Putamen (tissue), 1 donor: ENCODE data around the gene SMYD3.
A peak's percentile ranks its signal among the peaks of the same experiment; 100 is the strongest.

ENCODE experiments used
- DNase-seq: peaks from one replicate; pipeline ENCODE4 v3.0.0-alpha.2; 2016; ENCODE audit warnings: low spot score

SMYD3 gene

DNA sequence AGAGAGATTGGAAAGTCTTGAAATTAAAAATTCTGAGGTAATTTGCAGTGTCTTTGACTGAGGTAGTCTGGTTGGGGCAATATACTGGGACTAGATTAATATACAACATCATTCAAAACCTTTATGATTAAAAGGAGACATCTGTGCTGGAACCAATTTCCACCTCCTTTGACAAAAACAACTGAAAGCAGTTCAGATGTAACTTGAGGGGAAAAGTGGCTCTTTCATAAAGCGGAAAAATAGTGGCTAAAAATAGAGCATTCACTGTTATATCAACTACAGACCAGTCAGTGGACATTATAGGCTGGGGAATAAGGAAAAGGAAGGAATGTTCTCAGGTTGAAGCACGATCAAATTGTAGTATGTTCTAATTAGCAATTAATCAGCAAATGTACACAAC lies 635.9 kb downstream of the SMYD3 start:
- DNase-seq = no peak

- DNase-seq = no peak
Measured at GRCh38 chr1:245870698-245871097, 636.4 kb downstream of the SMYD3 start.

- no peak for DNase-seq
Measured at GRCh38 chr1:245869847-245870246, 637.2 kb downstream of the SMYD3 start.

DNA sequence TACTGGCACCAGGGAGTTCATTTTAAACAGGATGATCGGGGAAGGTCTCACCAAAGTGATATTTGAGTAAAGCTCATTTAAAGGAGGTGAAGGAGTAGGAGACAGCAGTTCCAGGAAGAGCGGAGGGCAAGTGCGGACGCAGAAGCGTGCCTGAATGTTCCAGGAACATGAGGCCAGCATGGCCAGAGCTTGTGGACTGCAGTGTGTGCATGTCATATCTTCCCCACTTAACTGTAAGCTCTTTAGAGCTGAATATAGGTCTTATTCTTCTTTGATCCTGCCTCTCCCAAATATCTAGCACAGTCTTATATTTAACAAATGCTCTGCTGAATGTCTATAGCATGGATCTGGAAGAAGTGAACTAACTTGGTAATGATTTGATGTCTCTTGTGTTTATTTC lies 639.3 kb downstream of the SMYD3 start:
- DNase-seq = no peak

DNA sequence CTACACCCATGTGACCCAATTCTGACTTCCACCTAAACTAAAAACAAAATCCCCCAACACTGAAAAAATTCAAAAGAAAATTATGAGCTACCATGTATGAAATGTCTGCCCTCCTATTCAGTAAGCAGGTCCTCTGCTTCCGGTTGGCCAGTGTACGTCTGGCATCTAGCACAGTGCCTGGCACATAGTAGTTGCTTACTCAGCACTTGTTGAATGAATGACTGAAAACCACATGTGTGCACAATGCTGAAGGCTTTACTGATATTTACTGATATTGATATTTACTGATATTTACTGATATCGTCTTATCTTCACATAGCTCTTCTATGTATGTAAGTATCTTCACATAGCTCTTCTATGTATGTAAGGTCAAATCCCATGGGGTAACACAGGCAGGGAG lies 642.2 kb downstream of the SMYD3 start:
- no peak for DNase-seq

GRCh38 chr1:245863566-245864184 lies 643.4 kb downstream of the SMYD3 start:
- DNase-seq = no peak

- DNase-seq = no peak
Measured at GRCh38 chr1:245862812-245863540, 644.1 kb downstream of the SMYD3 start.

DNA sequence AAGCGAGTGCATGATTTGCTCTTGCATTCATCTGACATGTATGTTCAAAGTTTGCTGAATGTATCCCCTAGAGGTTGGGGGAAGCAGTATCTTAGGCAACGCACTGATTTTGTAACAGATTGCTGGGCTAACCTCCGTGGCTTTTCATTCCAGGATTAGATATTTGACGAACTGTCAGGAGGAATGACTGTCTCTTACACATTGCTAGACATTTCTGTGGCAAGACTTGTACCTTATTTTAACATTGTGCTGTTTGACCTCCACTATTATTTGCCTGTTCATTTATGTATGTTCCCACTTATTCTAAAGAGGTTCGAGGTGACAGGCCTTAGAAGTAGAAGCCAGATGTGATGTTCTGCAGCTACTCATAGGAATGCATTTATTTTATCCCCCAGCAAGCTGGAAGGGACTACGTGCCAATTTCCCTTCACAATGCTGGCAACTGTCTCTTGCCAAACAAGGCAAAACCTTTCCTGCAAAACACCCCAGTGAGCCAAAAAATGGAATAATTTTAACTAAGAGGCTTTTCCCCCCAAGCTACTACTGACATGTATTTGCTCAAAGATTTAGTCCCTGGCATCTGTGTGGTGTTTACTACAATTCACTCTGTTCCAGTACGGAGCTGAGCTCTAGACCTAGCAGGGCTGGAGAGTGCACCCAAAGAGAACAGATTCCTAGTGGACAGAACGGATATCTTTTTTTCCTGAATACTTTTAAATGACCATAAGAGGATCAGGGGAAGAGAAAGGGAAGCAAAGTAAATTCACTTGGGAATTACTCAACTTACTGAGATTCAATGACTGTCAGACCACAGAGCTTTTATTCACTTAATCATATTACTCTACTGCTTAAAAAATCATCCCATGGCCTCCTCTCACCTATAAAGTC lies 646.2 kb downstream of the SMYD3 start:
- DNase-seq = no peak

- no peak for DNase-seq
Measured at GRCh38 chr1:245859493-245860114, 647.5 kb downstream of the SMYD3 start.

DNA sequence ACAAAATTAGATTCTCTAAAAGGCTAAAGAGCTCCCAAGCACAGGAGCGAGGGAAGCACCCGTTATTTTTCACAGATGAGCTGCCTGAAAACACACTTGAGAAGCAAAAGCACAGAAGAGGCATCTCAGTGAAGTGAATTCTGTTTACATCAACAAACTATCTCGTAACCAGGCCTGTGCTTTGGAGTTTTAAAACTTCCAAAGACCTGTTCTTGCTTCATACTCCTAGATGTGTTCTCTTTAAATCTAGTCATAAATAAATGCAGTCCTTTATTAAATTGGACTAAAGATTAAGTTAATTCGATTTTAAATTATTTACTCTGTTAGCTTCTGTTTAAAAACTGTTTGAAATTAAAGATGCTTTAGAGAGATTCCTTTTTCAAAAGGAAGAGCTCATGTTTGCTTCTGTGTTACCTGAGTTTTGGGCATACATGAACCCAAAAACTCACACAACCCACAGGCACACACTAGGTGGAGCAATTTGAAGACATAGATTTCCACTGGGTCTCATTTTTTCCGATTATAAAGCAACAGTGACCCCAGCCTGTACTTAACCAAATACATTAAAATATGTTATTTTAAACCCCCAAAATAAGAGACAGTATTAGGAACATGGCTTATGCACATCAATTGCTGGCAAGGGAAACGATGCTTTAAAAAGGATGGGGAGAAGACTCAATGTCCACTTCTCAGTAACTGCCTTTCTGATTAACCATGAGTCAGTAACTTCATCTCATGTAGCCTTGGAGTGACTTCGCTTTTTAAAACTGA lies 648.2 kb downstream of the SMYD3 start:
- DNase-seq = no peak

DNA sequence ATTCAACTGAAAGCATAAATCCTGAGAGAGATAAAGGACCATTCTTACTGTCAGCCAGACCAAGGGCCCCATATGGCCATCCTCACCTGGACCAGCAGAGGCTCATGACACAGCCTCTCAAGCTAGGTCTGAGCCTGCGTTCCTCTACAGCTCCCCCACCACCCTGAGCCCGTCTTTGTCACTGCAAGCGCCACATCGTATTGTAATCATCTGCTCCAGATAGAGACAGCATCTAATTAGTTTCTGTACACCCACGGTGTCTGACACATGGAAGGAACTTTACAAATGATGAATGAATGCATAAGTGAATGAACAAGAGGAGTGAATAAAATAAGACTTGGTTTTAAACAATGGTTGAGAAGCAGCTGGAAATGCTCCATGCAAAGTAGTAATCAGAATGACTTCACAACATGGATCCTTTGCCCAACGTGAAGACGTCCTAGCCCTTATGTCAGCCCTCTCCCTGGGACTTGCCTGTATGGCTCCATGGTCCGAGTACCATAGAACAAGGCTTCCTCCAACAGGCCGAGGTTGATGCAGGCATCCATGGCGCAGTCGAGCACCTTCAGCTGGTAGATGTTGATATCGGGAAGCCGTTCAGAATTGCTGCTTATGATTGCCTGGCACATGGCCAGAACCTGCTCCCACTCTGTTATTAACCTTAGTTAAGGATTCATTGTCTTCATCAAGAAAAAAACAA lies 648.9 kb downstream of the SMYD3 start:
- DNase-seq = peak; percentile 39

DNA sequence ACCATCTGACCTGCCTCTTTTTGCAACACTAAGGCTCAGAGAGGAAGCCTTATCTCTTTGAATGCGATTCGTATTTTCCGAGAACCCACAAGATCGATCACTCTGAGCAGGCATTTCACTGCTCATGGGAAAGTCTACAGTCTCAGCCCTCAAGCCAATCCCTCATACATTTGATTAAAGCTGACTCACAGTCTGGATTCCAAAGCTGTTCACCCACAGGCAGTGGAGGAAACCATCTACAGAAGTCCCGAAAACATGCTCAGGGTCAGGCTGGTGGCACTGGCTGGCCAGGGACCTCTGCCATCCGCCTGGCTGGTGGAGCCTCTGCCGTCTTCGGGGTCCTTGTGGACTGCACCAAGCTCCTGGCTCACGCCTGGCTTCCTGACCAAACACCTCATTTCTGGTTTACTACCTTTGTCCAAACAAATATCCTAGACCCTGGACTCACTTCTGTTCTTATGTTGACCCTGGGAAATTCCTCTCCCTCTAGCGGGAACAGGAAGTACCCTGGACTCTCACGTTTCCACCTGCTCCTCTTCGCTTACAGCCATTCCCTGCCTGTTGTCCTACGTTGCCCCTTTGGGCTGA lies 650.0 kb downstream of the SMYD3 start:
- DNase-seq = no peak

DNA sequence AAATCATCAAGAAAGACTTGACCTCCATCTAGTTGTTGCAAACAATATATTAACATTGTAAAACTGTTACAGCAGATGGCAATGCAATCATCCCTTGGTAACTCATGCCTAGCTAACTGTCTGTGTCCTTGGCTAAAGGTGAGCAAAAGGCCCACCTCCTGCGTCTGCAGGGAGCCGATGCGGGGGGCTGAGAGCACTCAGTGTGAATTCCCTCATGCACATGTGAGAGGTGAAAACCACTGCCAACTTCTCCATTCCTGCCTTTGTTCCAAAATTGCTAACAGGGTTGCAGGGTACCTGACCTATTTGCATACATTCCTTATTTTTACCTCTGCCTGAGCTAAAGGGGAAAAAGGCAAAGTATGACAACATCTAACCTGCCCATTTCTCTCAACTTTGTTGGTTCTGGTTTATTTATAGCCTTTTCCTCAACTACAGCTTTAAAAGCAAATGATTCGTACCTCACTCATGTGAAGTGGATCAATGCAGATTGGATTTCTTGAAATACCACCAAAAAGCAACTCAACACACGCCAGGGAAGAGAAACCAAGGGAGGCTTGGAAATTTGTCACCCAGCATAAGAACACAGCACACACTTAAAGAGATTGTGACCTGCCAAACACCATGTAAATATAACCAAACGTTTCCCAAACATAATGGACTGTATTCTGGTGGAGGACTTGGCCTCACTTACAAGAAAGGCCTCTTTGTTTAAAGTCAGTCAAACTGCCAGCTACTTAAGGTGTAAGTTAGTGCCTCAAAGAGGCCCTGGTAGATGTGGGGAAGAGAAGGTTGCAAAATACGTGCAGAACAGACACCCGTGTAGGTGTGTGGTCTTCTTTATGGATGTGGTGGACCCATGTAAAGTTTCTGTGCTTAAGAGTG lies 651.0 kb downstream of the SMYD3 start:
- no peak for DNase-seq

DNA sequence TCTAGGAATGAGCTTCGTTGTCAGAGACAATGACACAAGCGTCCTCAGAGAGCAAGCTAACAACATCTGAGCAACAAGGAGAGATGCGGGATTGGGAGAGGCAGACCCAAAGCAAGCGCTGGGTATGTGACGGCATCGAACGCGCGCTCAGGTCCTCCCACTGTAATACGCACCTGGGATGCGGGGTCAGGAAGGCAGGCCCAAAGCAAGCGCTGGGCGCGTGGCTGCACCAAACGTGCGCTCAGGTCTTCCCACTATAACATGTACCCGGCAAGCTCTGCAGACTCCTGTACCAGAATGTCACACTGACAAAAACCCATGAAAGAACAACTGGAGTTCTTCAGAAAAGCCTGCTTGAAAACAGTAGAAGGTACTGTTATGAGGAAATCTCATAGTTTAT lies 653.8 kb downstream of the SMYD3 start:
- DNase-seq = no peak

GRCh38 chr1:245843101-245843500 lies 664.0 kb downstream of the SMYD3 start:
- DNase-seq = no peak

- no peak for DNase-seq
Measured at GRCh38 chr1:245842106-245842505, 665.0 kb downstream of the SMYD3 start.

- DNase-seq = no peak
Measured at GRCh38 chr1:245840971-245841370, 666.1 kb downstream of the SMYD3 start.

DNA sequence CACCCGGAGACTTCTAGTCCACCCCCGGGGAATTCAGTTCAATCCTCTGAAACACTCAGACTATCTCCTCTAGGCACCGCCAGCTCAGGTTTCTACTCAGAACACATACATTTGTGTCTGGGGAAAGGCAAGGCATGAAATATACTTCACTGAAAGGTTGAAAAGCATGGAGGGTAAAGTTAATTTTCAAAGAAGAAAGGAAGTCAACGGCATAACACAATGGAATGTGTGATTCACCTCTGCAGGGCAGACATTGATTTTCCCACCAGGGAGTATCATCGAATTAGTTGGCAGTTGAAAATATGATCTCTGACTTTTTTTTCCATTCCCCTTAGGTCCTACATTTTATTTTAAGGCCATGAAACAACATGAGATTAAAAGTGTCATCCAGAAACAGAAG lies 669.4 kb downstream of the SMYD3 start:
- no peak for DNase-seq

- no peak for DNase-seq
Measured at GRCh38 chr1:245835386-245835785, 671.7 kb downstream of the SMYD3 start.

DNA sequence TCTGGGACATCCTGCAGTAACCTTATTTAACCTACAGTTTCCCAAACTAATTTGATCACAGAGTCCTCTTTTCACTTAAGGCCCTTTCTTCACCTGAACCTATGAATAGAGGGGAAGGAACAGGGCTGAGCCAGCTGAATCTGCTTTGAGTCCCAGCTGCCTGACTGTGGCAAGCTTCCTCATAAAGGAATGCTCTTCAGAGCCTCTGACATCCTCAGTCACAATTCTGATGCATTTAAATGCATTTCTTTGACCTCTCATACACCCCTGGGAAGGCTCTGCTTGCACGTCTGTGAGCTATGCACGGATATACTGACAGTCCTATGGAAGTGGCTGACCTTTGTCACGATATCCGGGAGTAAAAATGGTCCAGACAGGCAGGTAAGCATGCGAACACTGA lies 673.1 kb downstream of the SMYD3 start:
- DNase-seq = no peak
